DMS53 treated with DMSO at 0.1 percent for 48 hours (cell line): ENCODE data around the gene KLKB1.
"Not testable (repeated sequence)": the region's sequence is repeated elsewhere in the genome, so short reads cannot be mapped to it uniquely, and the experiment has no call there.

ENCODE experiments used
- DNase-seq: peaks from one replicate; lab custom pipeline; 2025; ENCODE audit not compliant: unreplicated experiment; lab: John Stamatoyannopoulos, UW

Gene KLKB1

GRCh38 chr4:186264660-186265059 is 37.4 kb downstream of the KLKB1 start:
- DNase-seq, result no peak

- not testable (repeated sequence) for DNase-seq
These were observed 37.9 kb downstream of the KLKB1 start for GRCh38 chr4:186265250-186265649.

DNA sequence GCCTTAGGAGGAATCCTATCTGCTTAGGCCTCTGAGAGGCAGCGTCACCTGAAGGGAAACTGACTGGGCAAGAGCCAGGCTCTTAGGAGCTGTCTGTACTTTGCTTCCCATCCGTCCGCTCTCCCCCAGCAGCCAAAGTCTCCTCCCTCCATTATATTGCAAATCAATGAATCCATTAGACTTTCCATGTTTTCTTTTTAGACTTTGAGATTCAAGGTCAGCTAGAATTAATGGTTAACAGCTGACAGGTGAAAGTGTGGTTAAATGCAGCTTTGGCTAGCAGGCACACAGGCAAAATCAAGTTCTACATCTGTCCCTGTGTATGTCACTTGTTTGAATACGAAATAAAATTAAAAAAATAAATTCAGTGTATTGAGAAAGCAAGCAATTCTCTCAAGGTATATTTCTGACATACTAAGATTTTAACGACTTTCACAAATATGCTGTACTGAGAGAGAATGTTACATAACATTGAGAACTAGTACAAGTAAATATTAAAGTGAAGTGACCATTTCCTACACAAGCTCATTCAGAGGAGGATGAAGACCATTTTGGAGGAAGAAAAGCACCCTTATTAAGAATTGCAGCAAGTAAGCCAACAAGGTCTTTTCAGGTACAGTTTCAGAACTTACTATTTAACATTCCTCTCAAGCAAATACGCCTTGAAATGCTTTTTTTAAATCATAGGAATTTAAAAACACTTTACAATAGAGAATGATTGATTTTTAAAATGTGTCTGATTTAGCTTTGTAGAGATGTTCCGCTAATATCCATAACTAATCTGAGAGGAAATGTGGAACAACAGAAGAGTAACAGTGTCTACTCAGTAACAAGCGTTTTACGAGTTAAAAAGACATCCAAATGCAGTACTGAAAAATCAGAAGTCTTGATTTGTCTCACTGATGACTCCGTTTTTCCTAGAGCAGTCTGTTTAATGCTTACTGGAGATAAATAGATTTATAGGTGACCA is 38.7 kb downstream of the KLKB1 start, which contains the start of gene F11:
TSS of gene F11 (plus strand) at position 507 of the 970 bp plus-strand sequence. CDS start 948 bp downstream, outside the sequence.
- no peak for DNase-seq

GRCh38 chr4:186266729-186267456 is 39.6 kb downstream of the KLKB1 start:
- no peak for DNase-seq

GRCh38 chr4:186271081-186271678 is 43.9 kb downstream of the KLKB1 start:
- no peak for DNase-seq

DNA sequence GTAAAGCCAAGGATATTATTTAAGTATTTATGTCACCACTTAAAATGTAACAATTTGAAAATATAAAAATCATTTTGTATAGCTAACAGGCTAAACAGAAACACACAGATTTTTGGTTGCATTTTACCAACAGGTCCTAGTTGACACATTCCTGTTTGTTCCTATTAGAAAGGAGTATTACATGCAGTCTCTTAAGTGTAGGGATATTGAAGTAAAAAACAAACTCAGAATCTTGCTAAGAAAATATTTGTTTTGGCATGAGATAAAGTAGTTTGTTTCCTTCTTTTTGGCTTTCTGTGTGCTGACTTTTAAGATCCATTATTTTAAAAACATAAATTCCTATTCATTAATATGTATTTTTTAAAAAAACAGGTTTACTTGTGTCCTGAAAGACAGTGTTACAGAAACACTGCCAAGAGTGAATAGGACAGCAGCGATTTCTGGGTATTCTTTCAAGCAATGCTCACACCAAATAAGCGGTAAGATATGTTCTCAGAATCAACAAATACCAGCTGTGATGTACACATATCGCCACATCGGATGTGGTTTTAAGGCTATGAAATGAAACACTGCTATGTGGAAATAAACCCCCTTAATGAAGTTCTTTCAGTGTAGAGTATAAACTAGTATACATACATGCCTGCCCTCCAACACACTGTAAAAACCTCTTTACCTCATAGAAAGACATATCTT is 45.5 kb downstream of the KLKB1 start:
- DNase-seq, result no peak

- DNase-seq, result not testable (repeated sequence)
These were observed 46.1 kb downstream of the KLKB1 start for GRCh38 chr4:186273392-186273789.

DNA sequence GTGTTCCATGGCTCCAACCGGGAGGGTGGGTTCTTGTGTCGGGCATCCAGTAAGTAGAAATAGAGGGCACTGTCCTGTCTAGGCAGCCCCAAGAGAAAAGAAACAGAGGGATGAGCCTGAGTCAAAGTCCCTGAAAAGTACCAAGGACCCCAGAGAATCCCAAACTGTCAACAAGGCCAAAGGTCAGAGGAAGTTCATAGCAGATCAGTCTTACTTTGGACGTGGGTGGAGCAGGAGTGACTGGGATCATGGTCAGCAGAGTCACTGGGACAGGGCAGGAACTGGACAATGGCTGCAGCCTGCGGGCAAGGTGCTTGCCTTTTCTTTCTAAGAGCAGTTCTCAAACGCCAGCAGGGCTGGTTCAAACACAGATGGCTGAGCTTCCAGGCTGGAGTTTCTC is 56.0 kb downstream of the KLKB1 start:
- DNase-seq, result no peak

GRCh38 chr4:186285147-186285546 is 57.8 kb downstream of the KLKB1 start:
- no peak for DNase-seq

DNA sequence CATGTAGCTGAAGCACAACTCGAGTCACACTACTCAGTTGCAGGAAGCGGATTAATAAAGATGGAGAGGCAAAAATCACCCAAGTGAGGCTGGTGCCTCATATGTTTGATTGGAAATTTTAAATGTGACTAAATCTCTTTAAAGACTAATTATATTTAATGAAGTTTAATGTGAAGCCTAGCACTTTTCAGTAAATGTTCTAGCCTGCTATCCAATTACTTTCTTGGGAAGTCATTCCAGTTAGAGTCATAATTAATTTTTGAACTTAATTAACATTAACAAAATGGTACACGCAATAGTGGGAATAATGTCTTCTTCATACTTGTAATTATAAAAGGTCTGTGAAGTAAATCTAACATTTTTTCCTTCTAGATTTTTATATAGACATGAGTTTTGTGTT is 59.3 kb downstream of the KLKB1 start:
- no peak for DNase-seq

- no peak for DNase-seq
These were observed 64.1 kb downstream of the KLKB1 start for GRCh38 chr4:186291256-186291890.

GRCh38 chr4:186294160-186294559 is 66.9 kb downstream of the KLKB1 start:
- no peak for DNase-seq

- no peak for DNase-seq
These were observed 69.2 kb downstream of the KLKB1 start for GRCh38 chr4:186296481-186296880.

- peak; percentile 33 for DNase-seq
These were observed 69.8 kb downstream of the KLKB1 start for GRCh38 chr4:186297013-186297645.

DNA sequence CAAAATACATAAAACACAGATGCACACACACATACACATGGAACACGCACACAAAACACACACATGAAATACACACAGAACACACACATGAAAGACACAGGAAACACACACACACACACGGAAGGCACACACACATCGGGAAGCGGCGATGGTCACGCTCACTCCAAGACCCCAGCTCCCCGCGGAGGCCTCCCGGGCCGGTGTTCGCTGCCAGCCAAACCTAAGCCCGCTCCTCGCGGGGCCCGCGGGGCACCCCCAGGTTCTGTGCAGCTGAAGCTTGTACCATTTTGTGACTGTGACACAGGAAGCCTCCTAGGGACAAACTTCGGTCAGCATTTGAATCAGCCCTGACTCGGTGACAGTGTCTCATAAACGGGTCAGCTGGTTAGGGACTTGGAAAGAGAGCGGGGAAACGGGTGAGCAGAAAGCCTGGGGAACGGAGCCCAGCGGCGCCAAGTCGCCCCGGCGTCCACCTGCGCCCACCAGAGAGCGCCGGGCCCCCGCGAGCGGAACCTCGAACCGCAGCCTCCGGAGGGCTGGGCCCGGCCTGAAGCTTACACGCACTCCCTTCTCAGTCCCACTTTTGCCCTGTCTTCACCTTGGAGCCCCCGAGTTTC is 70.8 kb downstream of the KLKB1 start:
- no peak for DNase-seq

DNA sequence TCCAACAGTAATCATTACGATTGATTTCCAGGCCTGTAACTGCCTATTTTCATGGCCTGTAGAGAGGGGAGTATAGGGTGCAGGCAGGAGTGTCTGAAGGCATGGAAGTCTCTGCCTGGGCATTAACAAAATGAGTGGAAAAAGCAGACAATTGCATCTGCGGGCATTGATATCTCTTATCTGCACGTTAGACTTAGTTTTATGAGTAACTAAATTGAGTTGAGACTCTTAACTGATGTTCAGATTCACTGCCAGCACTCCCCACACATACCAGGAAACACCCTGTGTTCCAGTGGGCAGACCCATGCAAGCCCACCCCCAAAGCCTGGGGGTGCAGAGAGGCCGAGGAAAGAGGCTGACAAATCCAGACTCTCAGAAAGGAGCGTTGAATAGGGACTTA is 72.0 kb downstream of the KLKB1 start:
- no peak for DNase-seq

- no peak for DNase-seq
These were observed 73.5 kb downstream of the KLKB1 start for GRCh38 chr4:186300659-186301390.

DNA sequence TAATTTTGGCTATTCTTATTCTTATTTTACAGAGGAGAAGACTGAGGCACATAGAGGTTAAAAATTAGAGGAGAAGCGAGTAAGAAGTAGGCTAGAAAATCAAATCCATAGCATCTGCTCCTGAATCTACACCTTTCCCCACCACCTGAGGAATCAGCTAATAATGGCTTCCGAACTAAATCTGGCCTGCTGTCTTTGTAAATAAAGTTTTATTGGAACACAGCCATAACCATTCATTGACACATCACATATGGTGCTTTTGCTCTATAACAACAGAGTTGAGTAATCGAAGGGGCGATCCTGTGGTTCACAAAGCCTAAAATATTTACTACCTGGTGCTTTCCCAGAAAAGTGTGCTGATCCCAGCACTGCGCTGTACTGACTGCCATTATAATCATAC is 76.9 kb downstream of the KLKB1 start:
- DNase-seq, result no peak
